Stimulated activated CD8-positive, alpha-beta memory T cell treated with anti-CD3 and anti-CD28 coated beads, Interleukin-7, amount 100 ng/mL, for 24 hours (primary cell): ENCODE measurements around the gene PAIP2.
A peak's percentile ranks its signal among the peaks of the same experiment; 100 is the strongest.
"Not testable (repeated sequence)": the region's sequence is repeated elsewhere in the genome, so short reads cannot be mapped to it uniquely, and the experiment has no call there.

Experiments used
- DNase-seq: peaks from one replicate; pipeline ENCODE4 v3.0.0-alpha.2; 2020; ENCODE audit warnings: low read depth

PAIP2 gene

GRCh38 chr5:139392678-139393496, 51.2 kb downstream of the PAIP2 start:
- DNase-seq: peak; percentile 54

- no peak for DNase-seq
Observed at GRCh38 chr5:139393497-139394122, 52.0 kb downstream of the PAIP2 start.

GRCh38 chr5:139394123-139394653, 52.5 kb downstream of the PAIP2 start:
- DNase-seq: no peak

DNA sequence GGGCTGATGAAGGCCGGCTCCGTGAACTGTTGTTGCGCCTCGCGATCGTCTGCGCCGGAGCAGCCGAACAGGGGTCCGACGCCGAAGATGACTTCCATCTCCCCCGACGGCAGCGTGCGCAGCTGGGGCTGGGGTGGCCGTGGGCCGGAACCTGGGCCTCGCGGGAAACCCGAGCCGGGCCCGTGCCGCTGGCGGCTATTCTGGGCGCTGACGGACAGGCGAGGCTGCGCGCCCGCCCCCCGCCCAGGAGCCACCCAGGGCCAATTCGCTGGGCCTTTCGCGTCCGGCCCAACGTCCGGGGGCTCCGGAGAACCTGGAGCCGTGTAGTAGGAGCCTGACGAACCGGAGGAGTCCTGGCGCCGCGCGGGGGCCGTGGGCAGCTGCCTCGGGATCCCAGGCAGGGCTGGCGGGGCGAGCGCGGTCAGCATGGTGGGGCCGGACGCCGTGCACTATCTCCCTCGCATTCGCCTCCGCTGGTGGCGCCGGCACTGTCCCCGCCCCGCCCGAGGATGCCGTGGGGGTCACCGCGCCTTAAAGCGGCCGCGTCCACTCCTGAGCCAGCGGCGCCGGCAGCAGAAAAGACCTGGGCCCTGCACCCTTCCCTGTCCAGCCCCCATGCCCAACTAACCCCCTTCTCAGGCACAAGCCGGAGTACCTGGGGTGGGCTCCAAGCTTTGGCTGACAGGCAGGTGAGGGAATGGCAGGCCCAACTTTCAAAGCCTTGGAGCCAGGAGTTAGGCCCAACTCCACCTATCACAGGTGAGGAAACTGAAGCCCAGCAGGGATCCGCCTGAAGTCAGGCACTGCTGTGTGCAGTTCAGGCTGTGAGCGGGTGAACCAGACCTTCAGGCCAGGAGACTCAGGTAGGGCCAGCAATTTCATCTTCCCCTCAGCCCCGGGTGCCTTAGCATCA, 53.3 kb downstream of the PAIP2 start, which contains the start of gene PROB1:
PROB1 (minus strand) TSS at position 451 of the 913 bp plus-strand sequence; CDS start at position 428, 23 bp downstream.
- DNase-seq: no peak

DNA sequence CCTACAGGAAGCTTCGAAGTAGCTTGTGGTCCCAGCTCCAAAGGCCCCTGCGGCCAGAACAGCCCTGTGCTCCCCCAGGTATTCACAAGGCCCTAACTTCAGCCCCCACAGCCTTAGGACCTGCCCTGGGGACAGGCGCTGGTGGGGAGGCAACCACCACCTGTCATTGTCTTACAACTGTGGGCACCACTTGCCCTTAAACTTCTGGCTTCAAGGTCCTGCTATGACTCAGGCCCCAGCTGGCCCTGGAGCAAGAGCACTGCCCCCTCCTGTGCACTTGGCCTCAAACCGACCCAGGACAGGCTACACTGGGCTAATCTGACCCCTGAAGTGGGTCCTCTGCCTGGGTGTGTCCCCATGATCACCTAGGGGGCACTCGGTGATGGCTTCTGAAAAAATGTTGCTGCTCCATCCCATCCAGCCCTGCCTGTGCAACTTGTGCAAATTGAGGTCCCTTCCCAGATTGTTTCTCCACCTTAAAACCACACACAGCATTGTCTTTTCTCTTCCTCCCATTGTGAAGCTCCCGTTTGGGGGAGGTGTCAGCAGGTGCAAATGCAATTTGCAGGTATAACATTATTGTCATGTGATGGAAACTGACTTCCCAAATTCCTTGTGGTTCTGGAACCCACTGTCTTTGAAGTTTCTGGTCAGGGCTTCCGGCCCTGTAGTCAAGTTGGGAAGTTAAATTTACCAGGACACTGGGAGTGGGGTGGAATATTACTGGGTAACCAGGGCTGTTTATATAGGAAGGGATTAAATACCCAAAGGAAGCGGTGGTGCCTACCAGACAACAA, 54.4 kb downstream of the PAIP2 start:
- DNase-seq: no peak

GRCh38 chr5:139396691-139397090, 55.0 kb downstream of the PAIP2 start:
- DNase-seq: no peak

GRCh38 chr5:139397921-139398320, 56.3 kb downstream of the PAIP2 start:
- no peak for DNase-seq

GRCh38 chr5:139399501-139400121, 58.0 kb downstream of the PAIP2 start:
- no peak for DNase-seq

DNA sequence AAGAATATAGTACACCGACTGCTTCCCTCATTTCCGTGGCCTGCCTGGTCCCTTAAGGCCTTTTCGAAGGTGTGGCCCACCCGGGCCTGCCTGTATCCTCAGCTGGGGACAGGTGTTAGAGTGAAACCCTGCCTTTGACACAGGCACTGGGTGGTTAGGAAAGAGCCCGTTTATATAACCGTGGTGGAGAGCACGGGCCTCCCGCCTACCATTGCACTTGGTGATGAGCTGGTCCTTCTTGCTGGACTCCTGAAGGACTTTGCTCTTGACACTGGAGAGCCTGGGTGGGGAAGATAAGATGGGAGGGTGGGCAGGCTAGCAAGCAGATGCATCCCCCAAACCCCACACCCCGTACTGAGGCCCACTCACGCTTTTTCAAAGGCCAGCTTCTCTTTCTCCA, 59.9 kb downstream of the PAIP2 start:
- no peak for DNase-seq

DNA sequence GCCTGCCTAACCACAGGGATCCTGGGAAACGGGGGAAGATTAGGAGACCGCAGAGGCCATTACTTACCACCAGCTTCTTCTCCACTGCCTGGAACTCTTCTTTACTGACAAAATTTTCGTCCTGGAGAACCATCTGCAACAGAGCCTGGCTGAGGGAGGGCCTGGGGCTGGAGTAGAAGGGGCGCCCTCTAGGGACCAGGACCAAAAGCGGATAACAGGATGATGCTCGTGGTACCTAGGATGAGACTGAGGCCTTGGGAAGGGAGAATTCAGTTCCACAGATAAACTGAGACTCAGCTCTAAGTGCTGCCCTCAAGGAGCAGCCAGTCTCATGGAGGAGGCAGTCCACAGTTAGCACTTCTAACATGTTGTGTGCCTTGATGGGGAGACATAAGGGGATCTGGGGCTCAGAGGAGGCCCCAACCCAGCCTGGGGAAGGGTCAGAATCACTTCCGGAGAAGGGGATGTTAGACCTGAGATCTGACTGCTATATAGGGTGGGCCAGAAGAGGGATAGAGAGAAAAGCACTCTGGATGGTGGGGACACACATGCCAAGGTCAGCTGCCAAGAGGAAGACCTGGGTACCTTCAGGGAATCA, 61.0 kb downstream of the PAIP2 start:
- no peak for DNase-seq

GRCh38 chr5:139403418-139403786, 61.7 kb downstream of the PAIP2 start:
- no peak for DNase-seq

DNA sequence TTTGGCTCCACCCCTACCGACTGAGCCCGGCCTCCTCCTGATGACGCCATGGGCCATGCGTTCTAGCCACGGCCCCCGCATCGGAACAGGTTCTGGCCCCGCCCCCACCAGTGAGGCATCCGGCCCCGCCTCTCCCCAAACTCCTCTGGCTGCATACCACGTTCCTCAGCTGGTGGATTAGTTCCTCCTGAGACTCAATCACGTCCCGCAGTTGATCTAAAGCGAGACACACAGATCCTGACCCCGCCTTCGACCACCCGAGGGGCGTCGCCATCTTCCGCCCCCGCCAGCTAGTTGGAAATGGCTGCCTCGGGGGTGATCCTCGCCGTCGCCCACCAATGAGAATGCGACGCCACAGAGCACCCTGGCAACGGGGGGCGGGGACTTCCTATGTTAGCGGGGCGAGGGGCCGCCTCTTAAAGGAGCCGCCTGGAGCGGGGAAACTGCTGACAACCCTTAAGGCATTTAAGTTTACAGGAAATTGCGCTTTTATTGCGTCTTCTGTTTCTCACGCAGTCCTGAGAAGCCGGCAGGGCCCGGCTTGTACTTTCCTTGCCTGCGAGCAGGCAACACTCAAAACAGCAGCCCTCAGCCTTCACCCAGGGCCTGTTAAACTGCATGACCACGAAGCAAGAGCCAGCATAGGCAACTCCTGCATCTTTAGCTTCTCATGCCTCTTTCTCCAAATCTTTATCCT, 62.3 kb downstream of the PAIP2 start, which contains the start of gene SPATA24:
SPATA24 (minus strand) TSS at position 303 of the 697 bp plus-strand sequence; CDS start at position 274, 29 bp downstream.
- DNase-seq: peak; percentile 97

- no peak for DNase-seq
Observed at GRCh38 chr5:139404484-139404840, 62.8 kb downstream of the PAIP2 start.

DNA sequence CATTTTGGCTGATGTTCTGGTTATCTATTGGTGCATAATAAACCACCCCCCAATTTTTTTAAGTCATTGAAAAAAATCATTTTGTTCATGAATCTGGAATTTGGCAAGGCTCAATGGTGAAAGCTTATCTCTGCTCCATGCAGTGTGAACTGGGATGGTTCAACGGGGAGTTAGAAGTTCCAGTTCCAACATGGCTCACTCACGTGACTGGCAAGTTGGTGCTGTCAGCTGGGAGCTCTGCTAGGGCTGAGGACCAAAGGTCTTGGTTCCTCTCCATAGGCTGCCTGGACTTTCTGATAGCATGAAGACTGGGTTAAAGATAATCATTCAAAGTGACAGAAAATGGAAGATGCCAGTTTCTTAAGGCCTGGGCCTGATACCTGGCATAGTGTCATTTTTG, 65.3 kb downstream of the PAIP2 start:
- no peak for DNase-seq

DNA sequence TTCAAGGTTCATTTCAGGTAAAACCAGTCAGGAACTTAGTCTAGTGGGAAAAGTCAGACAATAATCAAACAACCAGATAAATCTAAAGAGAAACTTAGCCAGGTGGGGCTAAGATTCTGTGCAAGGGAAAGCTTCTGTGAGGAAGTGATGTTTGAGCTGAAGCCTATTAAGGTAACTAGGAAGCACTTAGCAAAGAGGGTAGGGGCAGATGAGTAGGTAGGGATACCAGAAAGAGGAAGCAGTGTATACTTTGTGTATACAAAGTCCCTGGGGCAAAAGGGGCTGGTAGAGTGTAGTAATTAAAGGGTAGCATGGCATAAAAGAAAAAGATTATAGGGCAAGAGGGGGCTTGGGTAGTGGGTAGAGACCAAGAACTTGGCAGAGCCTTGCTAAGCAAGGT, 65.9 kb downstream of the PAIP2 start:
- no peak for DNase-seq

- no peak for DNase-seq
Observed at GRCh38 chr5:139408191-139408590, 66.5 kb downstream of the PAIP2 start.

DNA sequence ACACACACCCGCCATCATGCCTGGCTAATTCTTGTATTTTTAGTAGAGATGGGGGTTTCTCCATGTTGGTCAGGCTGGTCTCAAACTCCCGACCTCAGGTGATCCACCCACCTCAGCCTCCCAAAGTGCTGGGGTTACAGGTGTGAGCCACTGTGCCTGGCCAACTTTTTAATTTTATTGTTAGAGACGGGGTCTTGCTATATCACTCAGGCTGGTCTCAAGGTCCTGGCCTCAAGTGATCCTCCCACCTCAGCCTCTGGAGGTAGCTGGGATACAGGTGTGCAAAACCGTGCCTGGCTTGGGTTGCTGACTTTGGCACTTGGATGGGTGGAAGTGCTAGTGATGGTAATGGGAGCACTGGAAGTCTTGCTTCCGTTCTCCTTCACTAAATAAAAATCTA, 67.5 kb downstream of the PAIP2 start:
- not testable (repeated sequence) for DNase-seq

- no peak for DNase-seq
Observed at GRCh38 chr5:139410121-139410992, 68.7 kb downstream of the PAIP2 start.
